T47D (cell line): ENCODE data around the gene RTN4RL1.

ENCODE experiments used
- DNase-seq, 2 experiments: peaks; one replicate each; pipeline versions ENCODE4 v3.0.0 to v3.0.0-alpha.2; 2011 to 2012; ENCODE audit warnings: low read depth in 1 of 2, low spot score in 1 of 2
- JUND ChIP-seq: IDR thresholded peaks from 2 replicates; pipeline ENCODE4 v1.6.1; 2012; ENCODE audit warnings: low read depth
- in situ Hi-C: cut with HindIII; loops from 2 replicates; pipeline ENCODE4 v1.10.0; 2016; ENCODE audit warnings: low sequenced_read_pairs, low pct_unique_long_range_greater_than_20kb

RTN4RL1 gene

DNA sequence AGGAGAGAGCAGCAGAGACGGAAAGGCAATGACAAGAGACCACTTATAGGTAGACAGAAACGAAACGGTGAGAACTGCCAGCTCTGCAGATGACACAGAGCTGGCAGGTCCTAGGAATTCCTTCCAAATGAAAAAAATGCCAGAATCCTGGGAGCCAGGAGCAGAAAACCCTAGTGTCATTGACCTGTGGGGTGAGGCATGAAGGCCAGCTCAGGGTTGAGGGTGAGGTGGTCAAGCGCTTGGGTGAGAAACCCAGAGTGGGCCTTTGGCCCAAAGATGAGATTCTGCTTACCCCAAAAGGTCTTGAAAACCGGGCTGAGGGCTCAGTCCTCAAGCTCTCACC lies 39.0 kb upstream of the RTN4RL1 start:
- no peak for TF ChIP-seq JUND
- DNase-seq, result no peak
- in situ Hi-C loops, result no loop called here

DNA sequence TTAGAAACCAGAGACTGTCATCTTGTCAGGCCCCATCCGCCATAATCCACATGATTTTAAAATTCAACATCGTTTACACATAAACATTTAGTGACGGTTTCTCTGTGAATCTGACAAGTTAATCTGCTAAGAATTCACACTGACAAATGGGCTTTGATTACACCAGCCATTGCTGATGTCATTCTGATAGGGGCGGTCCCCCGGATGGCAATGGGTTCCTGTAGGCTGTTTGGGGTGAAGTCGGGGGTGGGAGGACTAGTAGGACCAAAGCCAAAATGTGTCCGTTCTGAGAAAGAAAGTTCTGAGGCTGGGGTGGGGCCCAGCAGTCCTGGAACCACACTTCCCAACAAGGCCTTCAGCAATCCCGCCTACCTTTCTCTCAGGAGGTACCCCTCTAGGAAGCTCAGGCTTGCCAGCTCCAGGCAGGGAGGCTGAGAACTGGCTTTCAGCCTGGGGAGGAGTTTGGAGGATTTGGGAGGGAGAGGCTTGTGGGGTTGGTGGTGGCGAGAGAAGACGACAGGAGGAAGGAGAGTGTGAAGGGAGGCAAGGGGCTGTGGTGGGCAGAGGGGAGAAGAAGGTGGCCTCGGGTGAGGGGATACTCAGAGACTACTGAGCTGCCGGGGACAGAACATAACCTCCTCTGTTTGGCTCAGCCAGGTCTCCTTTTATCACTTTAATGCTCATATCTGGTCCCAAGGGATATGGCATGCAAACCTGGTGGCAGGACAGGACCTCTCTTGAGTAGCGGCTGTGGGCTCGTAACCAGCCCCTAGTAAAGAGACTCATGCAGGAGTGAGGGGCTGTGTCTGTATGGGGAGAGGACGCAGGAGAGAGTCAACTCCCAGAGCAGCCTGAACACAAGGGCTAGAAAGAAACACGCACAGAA lies 38.4 kb upstream of the RTN4RL1 start:
- in situ Hi-C loops, result no loop called here
- TF ChIP-seq JUND, result no peak
- no peak for DNase-seq

DNA sequence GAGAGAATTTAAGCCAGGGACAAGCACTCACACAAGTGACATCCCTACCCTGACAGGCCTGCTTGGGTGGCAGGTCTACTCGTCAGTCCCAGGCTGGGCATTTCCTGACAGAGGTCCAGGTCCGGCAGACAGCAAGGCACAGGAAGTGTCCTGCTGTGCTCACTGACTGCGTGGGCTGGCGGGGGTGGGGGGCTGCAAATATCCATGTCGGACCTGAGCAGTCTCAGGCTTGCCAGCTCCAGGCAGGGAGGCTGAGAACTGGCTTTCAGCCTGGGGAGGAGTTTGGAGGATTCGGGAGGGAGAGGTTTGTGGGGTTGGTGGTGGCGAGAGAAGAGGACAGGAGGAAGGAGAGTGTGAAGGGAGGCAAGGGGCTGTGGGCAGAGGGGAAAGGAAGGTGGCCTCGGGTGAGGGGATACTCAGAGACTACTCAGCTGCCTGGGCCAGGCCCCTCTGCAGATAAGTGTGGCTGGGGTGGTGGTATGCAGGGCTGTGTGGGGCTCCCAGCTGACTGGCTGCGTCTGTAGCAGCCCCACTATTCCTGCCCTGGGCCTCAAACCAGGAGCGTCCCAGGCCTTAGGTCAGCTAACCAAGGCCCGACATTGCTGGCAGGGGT lies 37.5 kb upstream of the RTN4RL1 start:
- TF ChIP-seq JUND, result no peak
- in situ Hi-C loops, result no loop called here
- DNase-seq, result no peak

DNA sequence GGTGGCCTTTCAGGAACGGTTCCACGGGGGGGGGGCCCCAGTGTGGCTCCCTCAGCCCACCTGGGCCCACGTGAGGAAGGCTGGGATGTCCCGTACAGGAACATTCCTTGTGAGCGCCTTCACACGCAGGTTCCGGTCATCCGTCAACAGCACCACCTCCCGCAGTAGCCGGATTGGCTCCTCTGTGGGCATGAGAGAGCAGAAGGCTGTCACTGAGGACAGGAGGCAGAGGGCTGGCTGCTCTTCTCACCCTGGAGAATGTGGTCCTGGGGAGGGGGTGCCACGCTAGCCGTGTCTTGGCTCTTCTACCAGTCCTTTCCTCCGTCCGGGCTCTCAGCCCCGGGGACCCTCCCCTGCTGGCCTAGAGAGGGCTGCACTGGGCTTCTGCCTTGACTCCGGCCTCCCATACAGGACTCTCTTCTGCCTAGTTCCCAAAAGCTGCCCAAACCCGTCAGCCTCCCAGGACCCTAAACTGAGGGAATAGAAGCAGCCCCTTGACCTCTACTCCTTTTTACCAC lies 36.4 kb upstream of the RTN4RL1 start:
- no peak for TF ChIP-seq JUND
- no peak for DNase-seq
- in situ Hi-C loops, result no loop called here

DNA sequence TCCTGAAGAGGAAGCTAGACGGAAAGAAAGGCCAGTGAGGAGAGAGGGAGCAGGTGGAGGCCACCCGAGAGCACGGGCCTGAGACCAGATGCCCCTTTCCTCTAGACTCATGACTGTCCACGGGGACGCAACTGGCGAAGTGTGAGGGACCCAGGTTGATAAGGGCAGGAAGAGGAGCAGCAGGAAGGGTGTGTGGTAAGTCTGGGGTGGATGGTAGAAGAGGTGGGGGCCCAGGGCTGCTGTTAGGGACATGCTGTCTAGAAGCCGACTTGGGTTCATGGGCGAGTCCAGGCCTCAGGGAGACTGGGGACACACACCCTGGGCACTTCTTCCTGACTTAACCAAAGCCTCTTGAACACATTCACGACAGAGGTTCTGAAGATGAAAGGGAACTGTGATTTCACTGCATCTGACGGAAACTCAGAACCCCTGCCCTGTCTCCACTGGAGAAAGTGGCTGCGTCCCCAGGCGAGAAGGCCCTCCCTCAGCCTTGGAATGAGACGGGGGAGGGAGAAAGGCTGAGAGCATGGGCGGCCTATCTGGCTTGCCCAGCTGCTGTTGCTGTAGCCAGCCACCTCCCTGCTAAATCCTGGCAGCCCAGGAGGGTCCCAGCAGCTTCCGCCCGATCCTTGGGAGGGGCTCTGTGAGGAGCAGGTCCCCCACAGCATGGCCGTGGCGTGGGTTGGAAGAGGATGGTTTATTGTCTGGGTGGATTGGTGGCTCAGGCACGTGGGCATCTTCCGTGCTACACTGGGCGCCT lies 35.7 kb upstream of the RTN4RL1 start:
- in situ Hi-C loops, result no loop called here
- DNase-seq, result no peak
- TF ChIP-seq JUND, result no peak

DNA sequence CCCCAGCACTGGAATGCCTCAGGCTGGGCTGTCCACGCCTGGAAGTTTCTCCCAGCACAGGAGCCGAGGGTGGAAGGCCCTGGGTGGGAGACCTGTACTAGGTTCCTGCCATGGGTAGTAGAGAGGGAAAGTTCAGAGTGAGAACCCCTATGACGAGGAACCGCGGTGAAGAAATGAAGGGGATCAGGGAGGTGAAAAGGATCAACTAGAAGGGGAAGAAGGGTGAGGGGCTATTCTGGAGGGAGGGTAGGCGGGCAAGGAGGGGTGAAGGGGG lies 35.2 kb upstream of the RTN4RL1 start:
- no peak for DNase-seq
- in situ Hi-C loops, result no loop called here
- TF ChIP-seq JUND, result no peak

DNA sequence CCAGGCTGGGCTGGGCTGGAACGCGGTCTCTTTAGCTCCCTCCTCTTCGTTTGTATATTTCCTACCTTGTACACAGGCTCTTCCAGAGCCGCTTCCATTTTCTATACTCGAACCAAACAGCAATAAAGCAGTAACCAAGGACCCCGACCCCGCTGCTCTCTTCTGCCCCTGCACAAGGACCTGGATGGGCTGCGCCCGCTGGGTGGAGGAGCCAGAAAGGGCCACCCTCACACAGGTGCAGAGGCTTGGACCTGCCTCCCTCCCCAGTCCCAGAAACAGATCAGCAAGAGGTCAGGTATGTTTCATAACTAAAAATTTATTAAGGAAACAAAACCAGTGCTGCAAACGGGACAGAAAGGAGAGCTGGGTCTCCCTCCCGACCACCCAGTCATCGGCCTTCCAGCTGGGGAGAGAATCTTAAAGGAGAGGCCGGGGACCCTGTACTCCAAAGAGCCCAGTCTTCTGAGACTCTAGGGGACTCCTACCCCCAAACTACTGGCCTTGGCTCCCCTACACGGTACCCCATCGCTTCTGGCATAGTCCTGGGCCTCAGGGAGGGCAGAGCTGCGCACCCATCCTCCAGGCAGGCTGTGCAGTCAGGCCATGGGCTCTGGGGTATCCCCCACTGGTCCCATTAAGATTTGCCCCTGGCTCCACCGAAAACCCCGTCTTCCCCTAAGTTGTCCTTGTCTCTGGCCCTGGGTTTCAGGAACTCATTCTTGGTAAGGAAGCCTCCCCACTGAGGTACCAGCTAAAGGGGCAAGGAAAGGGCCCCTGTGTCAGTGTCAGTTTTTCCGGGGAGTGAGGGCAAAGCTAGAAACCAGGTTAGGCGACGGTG lies 34.6 kb upstream of the RTN4RL1 start:
- in situ Hi-C loops, result no loop called here
- DNase-seq, result no peak
- no peak for TF ChIP-seq JUND

DNA sequence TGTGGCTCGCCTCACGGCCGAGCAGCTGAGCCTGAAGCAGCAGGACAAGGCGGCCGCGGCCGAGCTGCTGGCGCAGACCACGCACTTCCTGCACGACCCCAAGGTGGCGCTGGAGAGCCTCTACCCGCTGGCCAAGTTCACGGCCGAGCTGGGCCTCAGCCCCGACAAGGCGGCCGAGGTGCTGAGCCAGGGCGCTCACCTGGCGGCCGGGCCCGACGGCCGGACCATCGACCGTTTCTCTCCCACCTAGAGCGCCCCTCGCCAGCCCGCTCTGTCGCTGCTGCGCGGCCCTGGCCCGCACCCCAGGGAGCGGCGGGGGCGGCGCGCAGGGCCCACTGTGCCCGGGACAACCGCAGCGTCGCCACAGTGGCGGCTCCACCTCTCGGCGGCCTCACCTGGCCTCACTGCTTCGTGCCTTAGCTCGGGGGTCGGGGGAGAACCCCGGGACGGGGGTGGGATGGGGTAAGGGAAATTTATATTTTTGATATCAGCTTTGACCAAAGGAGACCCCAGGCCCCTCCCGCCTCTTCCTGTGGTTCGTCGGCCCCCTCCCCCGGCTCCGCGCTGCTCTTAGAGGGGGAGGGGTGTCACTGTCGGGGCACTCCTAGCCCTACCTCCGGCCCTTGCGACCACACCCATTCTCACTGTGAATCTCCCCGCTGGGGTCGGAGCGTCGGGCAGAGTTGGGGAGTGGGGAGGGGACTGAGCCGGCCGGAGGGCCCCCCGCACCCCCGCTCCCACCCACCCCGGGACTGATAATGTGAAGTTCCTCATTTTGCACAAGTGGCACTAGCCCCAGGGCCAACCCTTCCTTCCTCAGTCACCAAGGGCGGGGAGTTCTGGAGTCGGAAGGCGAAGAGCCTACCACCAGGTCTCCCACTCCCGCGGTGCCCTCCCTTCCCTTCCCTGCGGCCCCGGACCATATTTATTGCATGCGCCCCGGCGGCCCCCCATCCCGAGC lies 33.7 kb upstream of the RTN4RL1 start:
- in situ Hi-C loops, result no loop called here
- no peak for TF ChIP-seq JUND
- no peak for DNase-seq

DNA sequence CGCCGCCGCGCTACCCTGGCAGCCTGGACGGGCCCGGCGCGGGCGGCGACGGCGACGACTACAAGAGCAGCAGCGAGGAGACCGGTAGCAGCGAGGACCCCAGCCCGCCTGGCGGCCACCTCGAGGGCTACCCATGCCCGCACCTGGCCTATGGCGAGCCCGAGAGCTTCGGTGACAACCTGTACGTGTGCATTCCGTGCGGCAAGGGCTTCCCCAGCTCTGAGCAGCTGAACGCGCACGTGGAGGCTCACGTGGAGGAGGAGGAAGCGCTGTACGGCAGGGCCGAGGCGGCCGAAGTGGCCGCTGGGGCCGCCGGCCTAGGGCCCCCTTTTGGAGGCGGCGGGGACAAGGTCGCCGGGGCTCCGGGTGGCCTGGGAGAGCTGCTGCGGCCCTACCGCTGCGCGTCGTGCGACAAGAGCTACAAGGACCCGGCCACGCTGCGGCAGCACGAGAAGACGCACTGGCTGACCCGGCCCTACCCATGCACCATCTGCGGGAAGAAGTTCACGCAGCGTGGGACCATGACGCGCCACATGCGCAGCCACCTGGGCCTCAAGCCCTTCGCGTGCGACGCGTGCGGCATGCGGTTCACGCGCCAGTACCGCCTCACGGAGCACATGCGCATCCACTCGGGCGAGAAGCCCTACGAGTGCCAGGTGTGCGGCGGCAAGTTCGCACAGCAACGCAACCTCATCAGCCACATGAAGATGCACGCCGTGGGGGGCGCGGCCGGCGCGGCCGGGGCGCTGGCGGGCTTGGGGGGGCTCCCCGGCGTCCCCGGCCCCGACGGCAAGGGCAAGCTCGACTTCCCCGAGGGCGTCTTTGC lies 32.8 kb upstream of the RTN4RL1 start:
- no peak for DNase-seq
- TF ChIP-seq JUND, result no peak
- in situ Hi-C loops, result no loop called here

DNA sequence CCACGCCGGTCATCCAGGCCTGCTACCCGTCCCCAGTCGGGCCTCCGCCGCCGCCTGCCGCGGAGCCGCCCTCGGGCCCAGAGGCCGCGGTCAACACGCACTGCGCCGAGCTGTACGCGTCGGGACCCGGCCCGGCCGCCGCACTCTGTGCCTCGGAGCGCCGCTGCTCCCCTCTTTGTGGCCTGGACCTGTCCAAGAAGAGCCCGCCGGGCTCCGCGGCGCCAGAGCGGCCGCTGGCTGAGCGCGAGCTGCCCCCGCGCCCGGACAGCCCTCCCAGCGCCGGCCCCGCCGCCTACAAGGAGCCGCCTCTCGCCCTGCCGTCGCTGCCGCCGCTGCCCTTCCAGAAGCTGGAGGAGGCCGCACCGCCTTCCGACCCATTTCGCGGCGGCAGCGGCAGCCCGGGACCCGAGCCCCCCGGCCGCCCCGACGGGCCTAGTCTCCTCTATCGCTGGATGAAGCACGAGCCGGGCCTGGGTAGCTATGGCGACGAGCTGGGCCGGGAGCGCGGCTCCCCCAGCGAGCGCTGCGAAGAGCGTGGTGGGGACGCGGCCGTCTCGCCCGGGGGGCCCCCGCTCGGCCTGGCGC lies 32.1 kb upstream of the RTN4RL1 start:
- no peak for TF ChIP-seq JUND
- in situ Hi-C loops, result no loop called here
- DNase-seq, result no peak
